ENCODE measurements around the gene ADRA2A. TPM values are rescaled to one million over a fixed set of nuclear protein-coding genes. Genes with fewer than 3 reads are reported as not detected.

ADRA2A gene
- polyA plus RNA-seq, 4 donors: 0.45 to 3.6 (median 2.9) TPM

GRCh38 chr10:111083222-111084095, 6.6 kb downstream of the ADRA2A start:
- DNase-seq (ENCODE audit: low read depth in 4 of 4, low spot score in 3 of 4): no peak

DNA sequence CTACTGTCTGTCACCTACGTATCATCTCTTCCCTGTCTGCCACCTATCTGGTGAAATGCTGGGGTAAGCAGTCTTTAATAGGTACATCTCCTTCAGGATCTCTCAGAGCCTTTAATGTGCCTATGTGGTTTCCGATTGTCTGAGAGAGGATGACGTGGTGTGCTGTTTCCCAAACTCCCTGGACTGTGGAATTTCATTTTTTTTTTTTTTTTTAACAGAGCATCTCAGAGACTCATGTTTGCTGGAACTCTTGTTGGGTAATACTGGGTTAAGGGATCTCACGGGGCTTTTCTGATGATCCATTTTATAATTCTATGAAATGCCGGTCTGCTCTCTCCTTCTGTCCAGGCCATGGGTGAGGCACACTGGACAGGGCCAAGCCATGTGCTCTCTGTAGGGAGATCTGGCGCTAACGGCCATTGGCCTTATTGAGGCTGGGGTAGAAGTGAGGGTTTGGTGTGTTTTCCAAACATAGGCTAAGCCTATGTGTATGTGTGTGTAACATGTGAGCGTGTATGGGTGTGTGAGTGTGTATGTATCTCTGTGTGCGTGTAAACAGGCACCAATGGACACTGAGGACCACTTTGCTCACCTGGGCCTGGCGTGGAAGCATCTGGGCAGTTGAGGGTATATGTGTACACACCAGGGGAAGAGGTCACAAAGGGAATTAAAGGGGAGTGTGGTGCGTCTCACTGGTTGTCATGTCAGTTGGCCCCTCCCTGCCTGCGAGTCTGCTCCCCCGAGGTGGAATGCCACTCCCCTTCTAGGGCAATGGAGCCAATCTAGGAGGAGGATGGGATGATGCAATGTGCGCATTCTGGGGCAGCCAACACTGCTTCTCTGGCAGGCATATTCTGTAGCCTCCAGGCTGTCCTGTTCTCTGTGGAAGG, 7.8 kb downstream of the ADRA2A start:
- no peak for DNase-seq (ENCODE audit: low read depth in 4 of 4, low spot score in 3 of 4)

- no peak for DNase-seq (ENCODE audit: low read depth in 4 of 4, low spot score in 3 of 4)
These were observed 9.0 kb downstream of the ADRA2A start for GRCh38 chr10:111085690-111086353.

DNA sequence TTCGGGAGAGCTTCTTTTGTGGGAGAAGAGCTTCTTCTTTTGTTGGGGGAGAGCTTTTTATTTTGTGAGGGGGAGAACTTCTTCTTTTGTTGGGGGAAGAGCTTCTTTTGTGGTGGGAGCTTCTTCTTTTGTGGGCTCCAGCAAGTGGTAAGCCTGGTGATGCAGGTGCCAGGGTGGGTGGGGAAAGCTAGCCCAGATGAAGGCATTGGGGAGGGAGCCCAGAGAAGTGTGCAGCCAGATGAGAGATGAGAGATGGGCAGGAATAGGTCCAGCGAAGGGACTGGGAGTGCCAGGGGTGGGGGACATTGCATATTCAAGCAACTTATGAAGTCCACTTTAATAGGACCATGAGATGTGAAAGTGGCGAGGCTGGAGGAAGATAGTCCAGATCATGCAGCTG, 9.7 kb downstream of the ADRA2A start:
- no peak for DNase-seq (ENCODE audit: low read depth in 4 of 4, low spot score in 3 of 4)

DNA sequence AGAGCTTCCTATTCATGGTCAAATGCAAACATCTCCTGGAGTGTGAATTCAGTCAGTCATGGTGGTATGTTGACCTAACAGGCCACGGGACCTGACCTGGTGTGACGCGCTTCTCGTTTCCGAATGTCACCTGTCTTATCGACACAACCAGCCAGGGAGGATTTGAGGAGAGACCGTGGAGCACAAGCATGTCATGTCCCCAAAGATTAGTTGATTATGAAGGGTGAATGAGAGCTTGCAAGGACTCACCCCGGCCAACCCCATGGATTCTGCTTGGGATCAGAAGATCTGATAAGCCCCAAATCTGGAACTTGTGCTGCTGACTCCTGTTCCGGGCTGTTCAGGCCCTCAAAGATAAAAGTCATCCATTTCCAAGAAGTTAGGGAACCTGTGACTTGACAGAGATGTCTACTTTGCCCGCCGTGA, 10.5 kb downstream of the ADRA2A start:
- DNase-seq (ENCODE audit: low read depth in 4 of 4, low spot score in 3 of 4): no peak

DNA sequence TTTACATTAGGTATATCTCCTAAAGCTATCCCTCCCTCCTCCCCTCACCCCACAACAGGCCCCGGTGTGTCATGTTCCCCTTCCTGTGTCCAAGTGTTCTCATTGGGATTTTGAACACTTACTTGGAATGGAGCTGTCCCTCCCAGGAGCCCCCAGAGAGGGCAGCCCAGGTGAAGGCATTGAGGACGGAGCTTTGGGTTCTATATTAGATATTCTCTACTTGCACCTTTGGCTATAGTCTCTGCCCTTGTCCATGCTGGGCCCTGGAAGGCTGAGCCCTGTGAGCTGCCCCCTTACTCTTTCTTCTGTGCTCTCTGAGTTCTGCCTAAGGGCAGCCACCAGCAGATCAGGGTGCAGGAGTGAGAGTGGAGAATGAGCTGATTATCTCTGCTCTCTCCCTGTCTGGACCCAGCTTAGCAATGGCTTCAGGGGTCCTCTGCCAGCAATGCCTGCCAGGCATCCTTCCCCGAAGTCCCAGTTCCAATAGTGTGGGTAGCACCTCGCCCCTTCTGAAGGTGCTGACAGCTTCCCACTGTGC, 11.2 kb downstream of the ADRA2A start:
- DNase-seq (ENCODE audit: low read depth in 4 of 4, low spot score in 3 of 4): no peak

DNA sequence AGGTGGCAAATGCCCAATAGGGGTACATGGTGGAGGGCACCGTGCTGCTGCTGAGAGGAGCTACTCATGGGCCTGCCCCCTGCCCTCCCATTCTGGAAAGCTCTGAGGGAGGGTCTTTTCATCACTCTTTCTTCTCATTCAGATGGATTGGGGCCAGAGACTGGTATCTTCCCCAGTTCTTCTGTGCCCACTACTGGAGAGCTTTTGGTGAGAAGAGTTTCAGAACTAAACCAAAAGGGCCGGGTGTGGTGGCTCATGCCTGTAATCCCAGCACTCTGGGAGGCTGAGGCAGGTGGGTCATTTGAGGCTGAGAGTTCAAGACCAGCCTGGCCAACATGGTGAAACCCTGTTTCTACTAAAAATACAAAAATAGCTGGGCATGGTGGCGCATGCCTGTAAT, 12.5 kb downstream of the ADRA2A start:
- no peak for DNase-seq (ENCODE audit: low read depth in 4 of 4, low spot score in 3 of 4)

- DNase-seq (ENCODE audit: low read depth in 4 of 4, low spot score in 3 of 4): no peak
These were observed 15.0 kb downstream of the ADRA2A start for GRCh38 chr10:111091833-111092232.

DNA sequence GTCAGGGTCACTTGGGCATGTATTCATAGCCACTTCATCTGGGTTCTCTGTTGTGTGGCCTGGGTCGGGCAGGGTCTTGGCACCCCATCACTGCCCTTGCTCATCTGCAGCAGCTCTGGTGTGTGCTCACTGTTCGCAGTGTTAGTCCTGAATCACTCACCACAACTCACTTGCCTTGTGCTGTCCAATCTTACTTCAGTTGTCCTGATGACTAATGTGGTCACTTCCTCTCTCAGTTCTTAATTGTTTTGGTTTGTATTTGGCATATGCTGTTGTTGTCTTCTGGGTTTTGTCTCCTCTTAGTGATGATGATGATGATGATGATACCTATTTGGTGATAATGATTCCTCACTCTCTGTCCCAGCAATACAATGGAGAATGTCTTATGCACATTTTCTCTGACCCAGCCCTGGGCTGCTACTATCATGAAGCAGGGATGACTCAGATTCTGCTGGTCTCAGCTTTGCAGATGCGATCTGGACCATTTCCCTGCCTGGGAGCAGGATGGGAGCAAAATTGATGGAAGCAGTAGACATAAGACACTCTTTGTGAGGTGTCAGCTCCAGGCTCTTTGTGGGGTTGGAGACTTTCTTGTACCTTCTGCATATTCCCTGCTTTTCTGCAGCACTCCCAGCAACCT, 17.0 kb downstream of the ADRA2A start:
- no peak for DNase-seq (ENCODE audit: low read depth in 4 of 4, low spot score in 3 of 4)

- no peak for DNase-seq (ENCODE audit: low read depth in 4 of 4, low spot score in 3 of 4)
These were observed 22.0 kb downstream of the ADRA2A start for GRCh38 chr10:111098679-111099437.

DNA sequence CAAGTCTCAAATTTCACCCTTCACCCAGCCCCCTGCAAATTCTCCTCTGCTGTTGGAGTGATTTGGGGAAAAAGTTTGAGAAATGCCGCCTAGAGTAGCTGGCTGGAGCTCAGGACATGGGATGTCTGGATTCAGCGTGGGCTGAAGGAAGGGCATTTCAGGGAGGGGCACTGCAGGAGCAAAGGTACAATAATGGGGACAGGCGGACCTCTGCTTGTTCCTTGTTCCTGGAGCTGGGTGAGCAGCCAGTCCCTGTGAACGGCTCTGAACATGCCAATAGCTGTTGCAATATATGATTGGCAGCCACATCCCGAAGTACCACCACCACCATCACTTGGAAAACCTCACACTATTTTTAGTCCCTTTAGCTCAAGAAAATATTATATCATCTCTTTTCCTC, 23.4 kb downstream of the ADRA2A start:
- DNase-seq (ENCODE audit: low read depth in 4 of 4, low spot score in 3 of 4): no peak

DNA sequence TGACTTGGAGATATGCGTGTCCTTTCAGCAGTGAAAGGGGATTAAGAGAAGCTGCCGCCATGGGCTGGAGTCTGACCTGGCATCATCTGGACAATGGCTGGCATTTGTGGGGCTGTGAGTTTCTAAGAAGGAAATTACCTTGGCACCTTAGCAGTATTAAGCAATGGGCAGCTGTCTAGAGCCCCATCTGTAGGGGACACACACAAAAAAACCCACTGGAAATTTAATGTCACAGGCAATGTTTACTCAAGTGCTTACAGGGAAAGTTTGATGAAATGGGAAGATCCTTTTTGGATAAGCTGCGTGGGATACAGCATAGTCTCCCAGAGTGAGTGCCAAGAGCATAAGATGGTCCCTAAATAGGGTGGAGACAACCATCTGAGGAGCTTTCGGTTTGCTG, 25.0 kb downstream of the ADRA2A start:
- DNase-seq (ENCODE audit: low read depth in 4 of 4, low spot score in 3 of 4): no peak

- DNase-seq (ENCODE audit: low read depth in 4 of 4, low spot score in 3 of 4): no peak
These were observed 25.6 kb downstream of the ADRA2A start for GRCh38 chr10:111102359-111102837.

DNA sequence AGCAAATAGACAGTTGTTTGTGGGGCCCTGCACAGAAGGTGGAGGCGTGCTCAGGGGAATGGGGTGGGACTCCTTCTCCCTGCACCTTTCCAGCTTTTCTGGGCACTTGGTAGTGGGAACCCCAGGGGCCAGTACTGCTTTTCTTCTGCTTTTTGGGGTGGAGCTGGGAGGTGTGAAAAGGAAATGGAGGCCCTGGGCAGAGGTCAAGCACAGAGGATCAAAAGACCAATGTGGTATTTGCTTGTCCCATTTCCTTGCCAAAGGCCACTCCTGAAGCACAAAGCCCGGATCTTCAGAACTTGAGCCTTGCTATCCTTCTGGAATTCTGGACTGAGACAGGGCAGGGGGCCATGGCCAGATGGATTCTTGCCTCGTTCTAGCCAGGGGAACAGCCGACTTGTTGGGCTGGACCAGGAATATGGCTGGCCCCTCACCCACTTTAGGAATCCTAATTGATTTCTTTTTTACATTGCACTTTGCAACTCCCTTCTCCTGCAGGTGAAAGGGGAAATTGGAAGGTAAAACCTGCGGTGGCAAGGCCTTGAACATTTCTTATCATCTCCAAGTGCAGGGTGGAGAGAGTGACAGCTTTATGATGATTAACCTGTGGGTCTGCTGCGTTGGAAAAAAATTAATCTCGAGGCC, 26.5 kb downstream of the ADRA2A start:
- DNase-seq (ENCODE audit: low read depth in 4 of 4, low spot score in 3 of 4): no peak

DNA sequence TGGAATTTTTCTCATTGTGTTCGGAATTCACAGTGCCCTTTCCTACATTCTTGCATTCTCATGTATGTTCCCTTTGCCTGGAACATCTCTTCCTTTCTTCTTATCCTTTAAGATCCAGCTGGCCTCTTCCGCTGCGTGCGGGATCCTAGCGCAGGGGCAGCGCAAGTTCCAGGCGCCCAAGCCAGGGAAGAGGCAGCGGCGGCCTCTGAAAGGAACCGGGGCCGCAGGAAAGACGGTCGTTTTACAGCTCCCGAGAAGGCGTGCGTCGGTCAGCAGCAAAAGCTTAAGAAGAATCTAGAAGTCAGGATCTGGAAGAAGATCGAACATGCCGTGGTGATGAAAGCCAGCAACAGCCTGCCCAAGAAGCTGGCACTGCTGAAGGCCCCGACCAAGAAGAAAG, 28.0 kb downstream of the ADRA2A start:
- DNase-seq (ENCODE audit: low read depth in 4 of 4, low spot score in 3 of 4): no peak

GRCh38 chr10:111106081-111106480, 29.3 kb downstream of the ADRA2A start:
- no peak for DNase-seq (ENCODE audit: low read depth in 4 of 4, low spot score in 3 of 4)

- no peak for DNase-seq (ENCODE audit: low read depth in 4 of 4, low spot score in 3 of 4)
These were observed 30.2 kb downstream of the ADRA2A start for GRCh38 chr10:111107023-111107422.

DNA sequence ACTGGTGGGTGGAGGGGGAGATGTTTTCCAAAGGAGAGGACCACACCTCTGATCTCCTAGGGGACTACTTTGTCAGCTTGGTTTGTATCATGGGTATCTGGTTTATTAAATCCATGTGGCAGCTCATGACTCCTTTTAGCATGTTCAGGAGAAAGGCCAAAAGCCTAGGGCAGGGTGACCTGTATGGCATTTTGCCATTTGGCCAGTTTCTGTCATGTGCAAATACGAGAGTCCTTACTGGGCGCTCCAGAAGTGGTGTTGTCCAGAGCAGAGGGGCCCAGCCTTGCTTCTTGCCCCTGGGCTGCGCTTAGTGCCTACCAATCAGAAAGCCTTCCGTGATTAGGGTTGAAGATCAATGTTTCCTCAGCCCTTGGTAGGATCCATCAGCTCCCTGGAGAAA, 31.0 kb downstream of the ADRA2A start:
- no peak for DNase-seq (ENCODE audit: low read depth in 4 of 4, low spot score in 3 of 4)

DNA sequence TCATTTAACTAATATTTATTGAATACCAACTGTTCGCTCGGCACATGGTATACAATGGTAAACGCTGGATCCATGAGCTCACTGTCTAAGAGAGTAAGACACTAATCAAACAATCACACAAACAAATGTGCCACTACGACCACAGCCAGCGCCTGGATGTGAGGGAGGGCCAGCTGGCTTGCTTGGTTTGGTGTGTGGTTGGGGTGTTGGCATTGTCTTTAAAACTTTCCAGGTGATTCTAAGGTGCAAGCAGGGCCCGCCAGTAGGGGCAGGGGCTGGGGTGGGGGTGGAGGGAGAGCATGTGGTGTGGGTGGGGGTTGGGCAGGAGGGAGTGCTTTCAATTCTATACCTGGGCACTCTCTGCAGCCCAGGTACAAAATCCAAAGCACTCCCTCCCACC, 31.6 kb downstream of the ADRA2A start:
- DNase-seq (ENCODE audit: low read depth in 4 of 4, low spot score in 3 of 4): no peak

Measured in left renal pelvis (tissue), 4 donors.